AG08395 (cell line): ENCODE data around the gene SLC6A5.

Source experiments
- DNase-seq: peaks from one replicate; pipeline ENCODE4 v3.0.0; 2012; ENCODE audit warnings: mixed read lengths, low spot score

Gene SLC6A5

GRCh38 chr11:20621679-20622078, 22.3 kb downstream of the SLC6A5 start:
- DNase-seq = no peak

GRCh38 chr11:20623252-20623651, 23.8 kb downstream of the SLC6A5 start:
- no peak for DNase-seq

- DNase-seq = no peak
Observed at GRCh38 chr11:20626279-20626678, 26.9 kb downstream of the SLC6A5 start.

- DNase-seq = no peak
Observed at GRCh38 chr11:20627026-20627425, 27.6 kb downstream of the SLC6A5 start.

GRCh38 chr11:20627701-20628100, 28.3 kb downstream of the SLC6A5 start:
- no peak for DNase-seq

- DNase-seq = no peak
Observed at GRCh38 chr11:20631519-20632168, 32.2 kb downstream of the SLC6A5 start.

GRCh38 chr11:20632169-20632532, 32.7 kb downstream of the SLC6A5 start:
- no peak for DNase-seq

GRCh38 chr11:20634044-20634443, 34.6 kb downstream of the SLC6A5 start:
- DNase-seq = no peak

GRCh38 chr11:20634781-20635180, 35.4 kb downstream of the SLC6A5 start:
- no peak for DNase-seq

- no peak for DNase-seq
Observed at GRCh38 chr11:20638074-20638473, 38.7 kb downstream of the SLC6A5 start.

- DNase-seq = no peak
Observed at GRCh38 chr11:20639688-20640087, 40.3 kb downstream of the SLC6A5 start.

GRCh38 chr11:20640401-20640800, 41.0 kb downstream of the SLC6A5 start:
- no peak for DNase-seq

- no peak for DNase-seq
Observed at GRCh38 chr11:20644360-20644759, 45.0 kb downstream of the SLC6A5 start.

GRCh38 chr11:20647976-20648565, 48.7 kb downstream of the SLC6A5 start:
- DNase-seq = peak; percentile 74

GRCh38 chr11:20652150-20652806, 52.9 kb downstream of the SLC6A5 start:
- no peak for DNase-seq

GRCh38 chr11:20654038-20654437, 54.6 kb downstream of the SLC6A5 start:
- DNase-seq = no peak

- DNase-seq = no peak
Observed at GRCh38 chr11:20656901-20657300, 57.5 kb downstream of the SLC6A5 start.

GRCh38 chr11:20658135-20658534, 58.7 kb downstream of the SLC6A5 start:
- DNase-seq = no peak

- DNase-seq = no peak
Observed at GRCh38 chr11:20661445-20661844, 62.0 kb downstream of the SLC6A5 start.

GRCh38 chr11:20661850-20662249, 62.4 kb downstream of the SLC6A5 start:
- no peak for DNase-seq

- DNase-seq = no peak
Observed at GRCh38 chr11:20668131-20668809, 68.9 kb downstream of the SLC6A5 start.

- no peak for DNase-seq
Observed at GRCh38 chr11:20668844-20669819, 69.7 kb downstream of the SLC6A5 start, which contains the start of gene NELL1. Gene NELL1, plus strand, starts transcription at chr11:20669586.
